Nephron (organoid): ENCODE measurements around the gene JAM2.
A peak's percentile ranks its signal among the peaks of the same experiment; 100 is the strongest.

Source experiments
- H3K27ac Mint-ChIP-seq, 3 experiments: 2 replicates each; pipeline ENCODE4 v1.8.0; 2020; ENCODE audit warnings: mixed read lengths in 3 of 3, mild to moderate bottlenecking in 2 of 3, moderate library complexity in 1 of 3
- H3K27me3 Mint-ChIP-seq: 2 replicates; pipeline ENCODE4 v1.8.0; 2021; ENCODE audit warnings: low read depth, mild to moderate bottlenecking, moderate library complexity, mixed read lengths
- H3K36me3 Mint-ChIP-seq: 2 replicates; pipeline ENCODE4 v1.8.0; 2020; ENCODE audit warnings: low read depth, mixed read lengths
- H3K4me1 Mint-ChIP-seq: 2 replicates; pipeline ENCODE4 v1.8.0; 2020; ENCODE audit warnings: mixed read lengths
- H3K4me3 Mint-ChIP-seq, 3 experiments: 2 replicates each; pipeline ENCODE4 v1.8.0; 2020; ENCODE audit warnings: mild to moderate bottlenecking in 3 of 3, mixed read lengths in 3 of 3, moderate library complexity in 2 of 3
- H3K9me3 Mint-ChIP-seq: 2 replicates; pipeline ENCODE4 v1.8.0; 2020; ENCODE audit warnings: mixed read lengths
- TF ChIP-seq, protein P1 (sequence below), 3 experiments: fragments of 200-600 bp; sonication (generic); IDR thresholded peaks; one replicate each; pipeline ENCODE4 v1.5.0; 2021; ENCODE audit warnings: antibody characterized with exemption in 3 of 3; ENCODE audit not compliant: unreplicated experiment in 3 of 3

The JAM2 gene

GRCh38 chr21:25638660-25639550 is at the start of gene JAM2:
Gene JAM2 (plus strand): TSS chr21:25639258. CDS start chr21:25639822, 564 bp downstream.
- Mint-ChIP-seq H3K36me3 (no peaks in the 10 kb centered on the region), H3K4me3 (peak within 1 kb of the TSS; percentile 79 to 94 (median 87)), H3K27me3 (peaks cover 5% of the 10 kb centered on the region), H3K27ac (peak within 1 kb of the TSS; percentile 65 to 85 (median 70)), H3K9me3 (no peaks in the 10 kb centered on the region), H3K4me1 (peaks cover 42% of the 10 kb centered on the region)
- TF ChIP-seq, protein P1, sequence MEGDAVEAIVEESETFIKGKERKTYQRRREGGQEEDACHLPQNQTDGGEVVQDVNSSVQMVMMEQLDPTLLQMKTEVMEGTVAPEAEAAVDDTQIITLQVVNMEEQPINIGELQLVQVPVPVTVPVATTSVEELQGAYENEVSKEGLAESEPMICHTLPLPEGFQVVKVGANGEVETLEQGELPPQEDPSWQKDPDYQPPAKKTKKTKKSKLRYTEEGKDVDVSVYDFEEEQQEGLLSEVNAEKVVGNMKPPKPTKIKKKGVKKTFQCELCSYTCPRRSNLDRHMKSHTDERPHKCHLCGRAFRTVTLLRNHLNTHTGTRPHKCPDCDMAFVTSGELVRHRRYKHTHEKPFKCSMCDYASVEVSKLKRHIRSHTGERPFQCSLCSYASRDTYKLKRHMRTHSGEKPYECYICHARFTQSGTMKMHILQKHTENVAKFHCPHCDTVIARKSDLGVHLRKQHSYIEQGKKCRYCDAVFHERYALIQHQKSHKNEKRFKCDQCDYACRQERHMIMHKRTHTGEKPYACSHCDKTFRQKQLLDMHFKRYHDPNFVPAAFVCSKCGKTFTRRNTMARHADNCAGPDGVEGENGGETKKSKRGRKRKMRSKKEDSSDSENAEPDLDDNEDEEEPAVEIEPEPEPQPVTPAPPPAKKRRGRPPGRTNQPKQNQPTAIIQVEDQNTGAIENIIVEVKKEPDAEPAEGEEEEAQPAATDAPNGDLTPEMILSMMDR (IDR thresholded peaks at IDR 0.05; ENCODE audit: unreplicated experiment in 3 of 3) = no peak

DNA sequence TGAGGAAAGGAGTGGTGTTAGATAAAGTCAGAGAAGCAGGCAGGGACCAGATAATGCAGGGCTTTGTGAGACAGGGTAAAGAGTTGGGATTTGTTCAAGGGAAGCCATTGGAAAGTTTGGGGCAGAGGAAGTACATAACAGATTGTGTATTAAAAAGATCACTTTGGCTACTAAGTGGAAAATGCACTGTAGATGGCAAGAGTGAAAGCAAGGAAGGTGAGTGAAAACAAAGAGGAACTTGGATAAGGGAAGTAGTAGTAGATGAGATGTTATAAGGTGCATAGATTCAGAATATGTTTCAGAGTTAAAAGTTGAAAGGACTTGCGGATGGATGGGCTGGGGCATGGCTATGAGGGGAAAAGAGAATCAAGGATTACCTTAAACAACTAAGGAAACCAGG is 49.2 kb upstream of the JAM2 start:
- Mint-ChIP-seq H3K4me3 (no peak overlapping the region), H3K27ac (no peak overlapping the region), H3K27me3 (no peaks in the 10 kb centered on the region), H3K4me1 (no peaks in the 10 kb centered on the region), H3K9me3 (no peaks in the 10 kb centered on the region), H3K36me3 (peaks cover 73% of the 10 kb centered on the region)
- TF ChIP-seq, protein P1 (IDR thresholded peaks at IDR 0.05; ENCODE audit: unreplicated experiment in 3 of 3) = no peak

DNA sequence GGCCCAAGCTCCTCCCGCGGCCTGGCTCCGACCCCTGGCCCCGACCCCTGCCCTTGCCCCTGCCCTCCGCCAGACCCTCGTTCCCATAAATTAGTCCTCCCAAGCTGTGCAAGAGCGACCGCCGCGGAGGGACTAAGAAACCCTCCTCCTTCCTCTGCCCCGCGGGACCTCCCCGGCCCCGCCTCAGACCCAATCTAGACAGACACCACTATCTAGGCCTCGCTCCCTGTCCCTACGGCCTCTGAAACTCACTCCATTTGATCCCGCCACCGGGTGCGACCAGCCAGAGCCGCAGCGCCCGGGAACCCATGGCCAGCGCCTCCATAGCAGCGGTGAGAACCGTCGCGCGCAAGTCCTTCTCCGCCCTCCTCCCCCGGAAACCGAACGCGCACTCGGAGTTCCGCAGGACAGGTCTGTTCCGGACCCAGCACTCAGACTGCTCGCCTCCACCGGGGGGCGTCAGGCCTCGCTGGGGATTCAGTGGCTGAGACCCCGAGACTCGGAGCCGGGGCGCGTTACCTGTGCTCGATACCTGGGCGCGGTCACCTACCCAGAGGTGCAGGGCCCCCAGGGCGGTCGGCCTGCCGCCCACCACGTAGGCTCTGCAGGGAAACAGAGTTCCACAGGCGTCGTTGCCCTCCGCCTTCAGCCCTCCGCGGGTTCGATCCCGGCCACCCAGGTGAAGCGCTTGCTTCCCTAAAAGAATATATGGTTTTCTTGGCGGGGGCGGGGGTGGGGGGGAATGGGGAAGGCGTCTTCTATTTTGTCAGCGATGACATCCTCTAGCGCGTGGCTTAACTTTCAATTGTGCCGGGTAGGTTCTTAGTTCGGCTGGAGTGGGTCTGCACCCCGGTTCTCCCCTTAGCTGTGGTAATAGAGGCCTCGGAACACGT is 31.7 kb upstream of the JAM2 start, which contains the start of gene MRPL39:
MRPL39 (minus strand) TSS at position 331 of the 893 bp plus-strand sequence; CDS start at position 325, 6 bp downstream.
- Mint-ChIP-seq H3K4me1 (peaks cover 23% of the 10 kb centered on the region), H3K27me3 (no peaks in the 10 kb centered on the region), H3K36me3 (peaks cover 20% of the 10 kb centered on the region), H3K9me3 (no peaks in the 10 kb centered on the region), H3K4me3 (peak within 1 kb of the TSS; percentile 95 to 98 (median 96)), H3K27ac (peak within 1 kb of the TSS; percentile 91 to 97 (median 95))
- TF ChIP-seq, protein P1 (IDR thresholded peaks at IDR 0.05; ENCODE audit: unreplicated experiment in 3 of 3) = peak; percentile 57 to 64 (median 64)

GRCh38 chr21:25608044-25608737 is 30.9 kb upstream of the JAM2 start:
- H3K36me3 Mint-ChIP-seq = peaks cover 15% of the 10 kb centered on the region
- peak overlapping the region; percentile 95 to 98 (median 96) for H3K4me3 Mint-ChIP-seq
- H3K4me1 Mint-ChIP-seq = peaks cover 23% of the 10 kb centered on the region
- TF ChIP-seq, protein P1 (IDR thresholded peaks at IDR 0.05; ENCODE audit: unreplicated experiment in 3 of 3) = peak; percentile 93 to 95 (median 93)
- H3K27ac Mint-ChIP-seq = peak overlapping the region; percentile 26 to 86 (median 75)
- H3K27me3 Mint-ChIP-seq = no peaks in the 10 kb centered on the region
- no peaks in the 10 kb centered on the region for H3K9me3 Mint-ChIP-seq

DNA sequence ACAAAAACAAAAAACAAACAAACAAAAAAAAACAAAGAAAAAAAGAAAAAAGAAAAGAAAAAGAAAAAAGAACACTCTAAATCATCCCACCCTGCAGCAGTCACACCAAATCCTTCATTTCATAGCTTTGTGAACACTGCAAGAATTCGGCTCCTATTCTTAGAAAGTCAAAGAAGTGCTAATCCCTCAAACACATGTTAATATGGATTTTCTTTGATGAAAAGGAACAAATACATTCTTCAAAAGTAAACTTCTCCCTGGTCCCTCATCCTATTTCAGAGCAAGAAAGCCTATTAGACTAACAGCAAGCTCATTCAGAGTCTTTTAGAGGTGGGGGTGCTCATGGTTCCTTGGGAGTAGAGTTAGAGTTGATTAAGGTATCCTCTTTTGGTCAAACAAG is 24.6 kb upstream of the JAM2 start:
- no peaks in the 10 kb centered on the region for H3K27me3 Mint-ChIP-seq
- H3K4me1 Mint-ChIP-seq = peaks cover 25% of the 10 kb centered on the region
- no peaks in the 10 kb centered on the region for H3K36me3 Mint-ChIP-seq
- TF ChIP-seq, protein P1 (IDR thresholded peaks at IDR 0.05; ENCODE audit: unreplicated experiment in 3 of 3) = no peak
- H3K4me3 Mint-ChIP-seq = no peak overlapping the region
- H3K9me3 Mint-ChIP-seq = no peaks in the 10 kb centered on the region
- peak overlapping the region in 1 of 3 experiments; percentile 2 for H3K27ac Mint-ChIP-seq
